Measurements from ENCODE around the gene MYO6. TPM values are rescaled to one million over a fixed set of nuclear protein-coding genes. Genes with fewer than 3 reads are reported as not detected.

Gene MYO6
- total RNA-seq, 1 experiment from 2014 or later = 8.2 TPM

DNA sequence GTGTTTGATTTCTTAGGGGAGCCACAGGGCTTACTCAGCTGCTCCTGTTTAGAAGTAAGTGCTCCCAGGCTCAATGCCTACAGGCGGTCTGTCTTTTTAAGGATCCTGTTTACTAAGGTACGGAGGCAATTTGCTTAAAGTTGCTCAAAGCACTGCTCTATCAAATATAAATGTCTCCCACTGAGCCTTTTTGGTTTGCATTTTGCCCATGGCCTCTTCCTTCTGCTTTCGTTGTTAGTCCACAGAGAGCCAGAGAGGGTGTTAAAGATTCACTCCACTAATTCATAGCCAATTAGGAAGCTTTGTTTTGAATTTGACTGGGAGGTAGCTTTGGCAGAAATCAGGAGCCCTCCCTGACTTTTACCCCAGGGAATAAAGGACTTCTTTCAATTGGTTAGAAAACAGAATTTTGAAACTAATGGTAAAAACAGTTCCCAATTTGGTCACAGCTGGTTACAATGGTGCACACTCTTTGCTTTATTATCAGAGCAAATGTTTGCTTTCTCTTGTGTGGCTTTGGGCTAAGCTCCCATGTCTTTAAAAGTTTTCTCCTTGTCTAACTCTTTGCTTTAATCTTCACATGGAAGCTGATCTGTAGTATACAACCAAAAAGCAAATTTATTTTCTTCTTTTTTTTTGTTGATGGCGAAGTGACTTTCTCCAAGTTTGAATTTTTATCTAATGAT, 197.2 kb downstream of the MYO6 start:
- no peak for DNase-seq (ENCODE audit: low read depth)

GRCh38 chr6:75947935-75948334, 198.9 kb downstream of the MYO6 start:
- DNase-seq (ENCODE audit: low read depth) = no peak

GRCh38 chr6:75952128-75952527, 203.1 kb downstream of the MYO6 start:
- DNase-seq (ENCODE audit: low read depth) = no peak

- DNase-seq (ENCODE audit: low read depth) = no peak
Measured at GRCh38 chr6:75963569-75963968, 214.5 kb downstream of the MYO6 start.

- no peak for DNase-seq (ENCODE audit: low read depth)
Measured at GRCh38 chr6:75968143-75968542, 219.1 kb downstream of the MYO6 start.

Other genes with a start within 250 kb of the MYO6 start
- gene SENP6, start 147.4 kb upstream of the MYO6 start, total RNA-seq (2014; rRNA removed; shearing (Covaris generic)) = 37.7 and 45.0 TPM in 2 replicates

Data from M059J (cell line).